Stomach (tissue), 9 donors: Measurements from ENCODE around the gene LRRC8B. TPM values are rescaled to one million over a fixed set of nuclear protein-coding genes. Genes with fewer than 3 reads are reported as not detected.
A peak's percentile ranks its signal among the peaks of the same experiment; 100 is the strongest.

ENCODE experiments used
- DNase-seq, 2 donors: peaks; one replicate each; pipeline versions ENCODE4 v3.0.0 to v3.0.0-alpha.2; 2013 to 2019
- H3K27ac ChIP-seq, 5 donors: fragments of 200-600 bp in 4 of 5; sonication (generic) in 4 of 5; one replicate each; pipeline ENCODE4 v1.5.1; 2013 to 2019; ENCODE audit warnings: mild to moderate bottlenecking in 1 of 5, moderate library complexity in 1 of 5
- H3K27me3 ChIP-seq, 3 donors: fragments of 200-600 bp; sonication (generic); one replicate each; pipeline ENCODE4 v1.5.1; 2017 to 2019; ENCODE audit warnings: mixed run types in 1 of 3
- H3K36me3 ChIP-seq, 4 donors: fragments of 200-600 bp; sonication (generic); 1 replicate in 3 of 4; 2 replicates in 1 of 4; pipeline ENCODE4 v1.5.1; 2016 to 2019
- H3K4me1 ChIP-seq, 4 donors: fragments of 200-600 bp; sonication (generic); one replicate each; pipeline ENCODE4 v1.5.1; 2016 to 2019
- H3K4me3 ChIP-seq, 4 donors: fragments of 200-600 bp; sonication (generic) in 3 of 4; one replicate each; pipeline ENCODE4 v1.5.1; 2016 to 2019; ENCODE audit warnings: mild to moderate bottlenecking in 1 of 4
- H3K9me3 ChIP-seq, 4 donors: fragments of 200-600 bp; sonication (generic); one replicate each; pipeline ENCODE4 v1.5.1; 2016 to 2019
- EP300 ChIP-seq: sonication (generic); formaldehyde crosslinking; IDR thresholded peaks from one replicate; pipeline ENCODE4 v1.6.1; 2017; ENCODE audit warnings: antibody characterized with exemption
- POLR2A ChIP-seq, 4 donors: fragments of 450-650 bp; IDR thresholded peaks; one replicate each; pipeline ENCODE4 v1.6.1; 2016; ENCODE audit warnings: antibody characterized with exemption in 4 of 4, control low read depth in 2 of 4, mild to moderate bottlenecking in 1 of 4, moderate library complexity in 1 of 4
- POLR2AphosphoS5 ChIP-seq, 3 donors: sonication (generic); formaldehyde crosslinking; IDR thresholded peaks; one replicate each; pipeline ENCODE4 v1.6.1; 2016; ENCODE audit warnings: antibody characterized with exemption in 3 of 3
- WGBS, 5 donors: extraction: QIAGEN DNeasy Blood & Tissue Kit in 3 of 5; methylation state at CpG; one replicate each; pipeline versions ENCODE4 v1.1.5 to v1.1.7; 2013 to 2018; 5-methylcytosine and 5-hydroxymethylcytosine counted together
- intact Hi-C: fragments of 100-400 bp; cut with DNase I; formaldehyde crosslinking; loops from one replicate; pipeline ENCODE4 v1.15.1; 2023; ENCODE audit warnings: low total_unique reads
- polyA plus RNA-seq, 3 donors: library from polyadenylated mRNA; stranded (reverse); fragments of 200-250 nt; gene quantifications; one replicate each; pipeline ENCODE4 v1.2.3, GENCODE V29; 2013
- total RNA-seq, 5 donors: library from RNA; depleted of rRNA; stranded (reverse); fragments of >200 nt; gene quantifications; one replicate each; pipeline versions ENCODE4 v1.1.0 to v1.2.3, GENCODE V29; 2014 to 2016
- TF ChIP-seq, protein P1 (sequence below), 7 experiments: fragments of 450-650 bp in 4 of 7; fragments of 200-600 bp in 3 of 7; sonication (generic) in 3 of 7; IDR thresholded peaks; one replicate each; pipeline ENCODE4 v1.5.1; 2016 to 2019; ENCODE audit warnings: antibody characterized with exemption in 7 of 7, control low read depth in 2 of 7, mild to moderate bottlenecking in 1 of 7
- donor health status: healthy with polysubstance abuse.
- donor health status: Bipolar disorder and iron deficiency.
- donor health status: healthy.

The LRRC8B gene
- total and polyA plus RNA-seq, 8 donors: 1.2 to 27.4 (median 7.1) TPM

- peaks cover 0 to 10% (median 5%) of the 10 kb centered on the region in 4 donors for H3K9me3 ChIP-seq
- H3K4me1 ChIP-seq: no peaks in the 10 kb centered on the region
- no peak overlapping the region for H3K27ac ChIP-seq
- H3K4me3 ChIP-seq: no peak overlapping the region
- no peaks in the 10 kb centered on the region for H3K27me3 ChIP-seq
- peak; percentile 81 to 92 for DNase-seq
- intact Hi-C loops: loop anchor here (10.0 kb wide), 2 partner anchors 122 to 282 kb away; no protein-coding TSS in a partner anchor
- 13 to 22% (median 16%) methylated on average over 3 of the region's 3 CpGs for WGBS, 5 donors
- H3K36me3 ChIP-seq: no peaks in the 10 kb centered on the region
- TF ChIP-seq, protein P1, sequence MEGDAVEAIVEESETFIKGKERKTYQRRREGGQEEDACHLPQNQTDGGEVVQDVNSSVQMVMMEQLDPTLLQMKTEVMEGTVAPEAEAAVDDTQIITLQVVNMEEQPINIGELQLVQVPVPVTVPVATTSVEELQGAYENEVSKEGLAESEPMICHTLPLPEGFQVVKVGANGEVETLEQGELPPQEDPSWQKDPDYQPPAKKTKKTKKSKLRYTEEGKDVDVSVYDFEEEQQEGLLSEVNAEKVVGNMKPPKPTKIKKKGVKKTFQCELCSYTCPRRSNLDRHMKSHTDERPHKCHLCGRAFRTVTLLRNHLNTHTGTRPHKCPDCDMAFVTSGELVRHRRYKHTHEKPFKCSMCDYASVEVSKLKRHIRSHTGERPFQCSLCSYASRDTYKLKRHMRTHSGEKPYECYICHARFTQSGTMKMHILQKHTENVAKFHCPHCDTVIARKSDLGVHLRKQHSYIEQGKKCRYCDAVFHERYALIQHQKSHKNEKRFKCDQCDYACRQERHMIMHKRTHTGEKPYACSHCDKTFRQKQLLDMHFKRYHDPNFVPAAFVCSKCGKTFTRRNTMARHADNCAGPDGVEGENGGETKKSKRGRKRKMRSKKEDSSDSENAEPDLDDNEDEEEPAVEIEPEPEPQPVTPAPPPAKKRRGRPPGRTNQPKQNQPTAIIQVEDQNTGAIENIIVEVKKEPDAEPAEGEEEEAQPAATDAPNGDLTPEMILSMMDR (IDR thresholded peaks at IDR 0.05): peak in 4 of 7 experiments; percentile 36 to 72 (median 56)
- no peak for TF ChIP-seq EP300
- no peak for TF ChIP-seq POLR2A (IDR thresholded peaks at IDR 0.05)
Observed at GRCh38 chr1:89483010-89483756, 41.4 kb upstream of the LRRC8B start.

DNA sequence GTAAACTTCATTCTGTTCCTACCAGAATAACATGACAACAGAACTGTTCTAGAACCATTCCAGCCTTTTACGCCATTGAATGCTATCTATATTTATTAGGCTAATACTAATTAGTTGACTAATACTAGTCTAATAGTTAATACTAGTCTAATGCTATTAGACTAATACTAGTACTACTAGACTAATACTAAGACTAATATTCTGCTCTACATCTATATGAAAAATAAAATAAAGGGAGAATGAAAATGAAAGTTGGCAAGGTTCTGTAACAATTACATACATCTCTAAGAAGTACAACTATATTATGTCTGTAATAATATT is 40.9 kb upstream of the LRRC8B start:
- Histone ChIP-seq H3K4me3 (no peak overlapping the region), H3K4me1 (no peaks in the 10 kb centered on the region), H3K9me3 (peaks cover 0 to 10% (median 5%) of the 10 kb centered on the region in 4 donors), H3K27me3 (no peaks in the 10 kb centered on the region), H3K36me3 (no peaks in the 10 kb centered on the region), H3K27ac (no peak overlapping the region)
- no peak for TF ChIP-seq EP300
- no peak for TF ChIP-seq POLR2AphosphoS5 (IDR thresholded peaks at IDR 0.05)
- no peak for TF ChIP-seq POLR2A (IDR thresholded peaks at IDR 0.05)
- TF ChIP-seq, protein P1 (IDR thresholded peaks at IDR 0.05): no peak
- WGBS, 5 donors: 96 to 100% (median 97%) methylated on average over 1 of the region's 1 CpG
- no peak for DNase-seq
- intact Hi-C loops: loop anchor here (10.0 kb wide), 2 partner anchors 121 to 281 kb away; no protein-coding TSS in a partner anchor

DNA sequence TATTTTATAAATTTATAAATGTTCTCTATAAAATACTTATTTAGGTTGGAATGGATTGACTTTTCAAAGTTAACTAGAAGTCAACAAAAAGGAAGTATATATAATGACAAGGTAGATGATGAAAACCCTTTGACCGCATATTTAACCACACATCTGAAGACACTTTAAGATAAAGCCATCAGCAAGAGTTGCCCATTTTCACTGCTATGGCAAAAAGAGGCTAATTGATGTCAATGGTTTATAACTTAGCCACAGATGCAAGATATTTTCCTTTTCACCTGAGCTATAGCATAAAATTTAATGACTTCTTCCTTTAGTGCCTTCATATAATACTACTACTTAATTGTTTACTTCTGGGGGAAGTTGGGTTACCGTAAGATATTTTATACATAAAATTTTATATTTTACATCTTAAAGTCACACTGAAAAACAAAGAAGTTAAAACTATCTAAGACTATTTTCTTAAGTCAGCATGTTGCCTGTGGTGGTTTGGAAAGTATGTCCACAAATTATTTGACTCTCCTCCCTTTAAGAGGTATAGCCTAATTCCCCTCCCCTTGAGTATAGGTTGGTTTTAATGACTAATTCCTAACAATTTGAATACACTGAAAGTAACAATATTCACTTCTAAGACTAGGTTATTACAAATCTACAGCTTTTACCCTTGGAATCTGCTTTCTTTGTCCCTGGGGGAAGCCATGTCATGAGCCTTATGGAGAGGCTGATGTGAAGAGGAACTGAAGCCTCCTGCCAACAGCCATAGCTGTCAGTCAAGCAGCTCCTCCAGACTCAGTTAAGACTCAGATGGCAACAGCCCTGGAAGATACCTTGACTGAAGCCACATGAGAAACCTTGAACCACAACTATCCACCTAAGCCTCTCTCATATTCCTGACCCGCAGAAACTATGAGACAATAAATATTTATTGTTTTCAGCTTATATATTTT is 40.3 kb upstream of the LRRC8B start:
- H3K9me3 ChIP-seq: peaks cover 0 to 10% (median 5%) of the 10 kb centered on the region in 4 donors
- H3K4me1 ChIP-seq: no peaks in the 10 kb centered on the region
- no peaks in the 10 kb centered on the region for H3K27me3 ChIP-seq
- intact Hi-C loops: loop anchor here (10.0 kb wide), 2 partner anchors 120 to 280 kb away; no protein-coding TSS in a partner anchor
- H3K27ac ChIP-seq: no peak overlapping the region
- DNase-seq: no peak
- no peak for TF ChIP-seq EP300
- TF ChIP-seq, protein P1 (IDR thresholded peaks at IDR 0.05): no peak
- no peak for TF ChIP-seq POLR2AphosphoS5 (IDR thresholded peaks at IDR 0.05)
- no peak for TF ChIP-seq POLR2A (IDR thresholded peaks at IDR 0.05)
- WGBS, 5 donors: 55 to 60% (median 58%) methylated on average over 3 of the region's 3 CpGs
- no peaks in the 10 kb centered on the region for H3K36me3 ChIP-seq
- H3K4me3 ChIP-seq: no peak overlapping the region

DNA sequence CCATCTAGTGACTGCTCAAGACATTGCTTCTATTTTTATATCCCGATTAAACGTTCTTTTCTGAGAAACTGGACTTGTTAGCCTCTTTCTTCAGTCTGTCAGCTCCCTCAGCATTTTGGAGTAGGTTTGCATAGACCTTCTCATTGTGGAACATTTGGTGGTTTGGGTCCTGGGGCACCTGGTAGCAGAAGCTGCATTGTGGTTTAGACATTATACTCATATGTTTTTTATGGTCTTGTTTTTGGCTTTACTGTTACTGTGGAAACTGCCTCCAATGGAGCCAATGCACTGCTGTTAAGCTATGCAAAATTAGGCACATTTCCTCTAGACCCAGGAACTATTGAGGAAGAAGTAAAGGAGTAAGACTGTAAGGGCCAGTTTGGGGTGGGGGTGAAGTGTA is 36.7 kb upstream of the LRRC8B start:
- H3K27me3 ChIP-seq: no peaks in the 10 kb centered on the region
- WGBS, 5 donors: 78 to 91% (median 86%) methylated on average over 2 of the region's 2 CpGs
- H3K36me3 ChIP-seq: no peaks in the 10 kb centered on the region
- H3K27ac ChIP-seq: no peak overlapping the region
- intact Hi-C loops: loop anchor here (10.0 kb wide), 2 partner anchors 117 to 277 kb away; no protein-coding TSS in a partner anchor
- TF ChIP-seq POLR2A (IDR thresholded peaks at IDR 0.05) (no peak), POLR2AphosphoS5 (IDR thresholded peaks at IDR 0.05) (no peak), EP300 (no peak)
- TF ChIP-seq, protein P1 (IDR thresholded peaks at IDR 0.05): no peak
- H3K4me3 ChIP-seq: no peak overlapping the region
- H3K9me3 ChIP-seq: no peaks in the 10 kb centered on the region
- no peak for DNase-seq
- no peaks in the 10 kb centered on the region for H3K4me1 ChIP-seq
